Measurements from ENCODE around the gene TENT4A.

TENT4A gene

DNA sequence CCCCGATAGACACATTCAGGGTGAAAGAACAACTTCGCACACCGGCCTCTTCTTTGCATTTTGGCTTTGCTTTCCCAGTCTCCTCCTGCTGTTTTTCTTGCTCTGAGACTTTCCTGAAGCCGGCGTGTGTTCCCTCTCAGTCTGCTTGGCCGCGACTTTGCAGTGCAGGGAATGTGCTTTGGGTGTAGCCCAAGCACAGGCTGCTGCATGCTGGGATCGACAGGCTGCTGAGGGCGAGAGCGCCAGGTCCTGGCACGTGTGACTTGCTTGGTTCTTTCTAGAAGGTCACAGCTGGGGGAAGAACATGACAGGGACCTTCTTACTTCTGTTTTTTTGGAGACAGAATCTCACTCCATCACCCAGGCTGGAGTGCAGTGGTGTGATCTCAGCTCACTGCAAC is 40.6 kb downstream of the TENT4A start:
- TF ChIP-seq, protein P1, sequence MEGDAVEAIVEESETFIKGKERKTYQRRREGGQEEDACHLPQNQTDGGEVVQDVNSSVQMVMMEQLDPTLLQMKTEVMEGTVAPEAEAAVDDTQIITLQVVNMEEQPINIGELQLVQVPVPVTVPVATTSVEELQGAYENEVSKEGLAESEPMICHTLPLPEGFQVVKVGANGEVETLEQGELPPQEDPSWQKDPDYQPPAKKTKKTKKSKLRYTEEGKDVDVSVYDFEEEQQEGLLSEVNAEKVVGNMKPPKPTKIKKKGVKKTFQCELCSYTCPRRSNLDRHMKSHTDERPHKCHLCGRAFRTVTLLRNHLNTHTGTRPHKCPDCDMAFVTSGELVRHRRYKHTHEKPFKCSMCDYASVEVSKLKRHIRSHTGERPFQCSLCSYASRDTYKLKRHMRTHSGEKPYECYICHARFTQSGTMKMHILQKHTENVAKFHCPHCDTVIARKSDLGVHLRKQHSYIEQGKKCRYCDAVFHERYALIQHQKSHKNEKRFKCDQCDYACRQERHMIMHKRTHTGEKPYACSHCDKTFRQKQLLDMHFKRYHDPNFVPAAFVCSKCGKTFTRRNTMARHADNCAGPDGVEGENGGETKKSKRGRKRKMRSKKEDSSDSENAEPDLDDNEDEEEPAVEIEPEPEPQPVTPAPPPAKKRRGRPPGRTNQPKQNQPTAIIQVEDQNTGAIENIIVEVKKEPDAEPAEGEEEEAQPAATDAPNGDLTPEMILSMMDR (IDR thresholded peaks at IDR 0.05; ENCODE audit: control extremely low read depth, extremely low read depth, low read depth, missing control alignments): no peak
- no peak for DNase-seq (ENCODE audit: extremely low spot score)
- CTCF ChIA-PET: no interaction called here
- POLR2A ChIA-PET: no interaction called here

DNA sequence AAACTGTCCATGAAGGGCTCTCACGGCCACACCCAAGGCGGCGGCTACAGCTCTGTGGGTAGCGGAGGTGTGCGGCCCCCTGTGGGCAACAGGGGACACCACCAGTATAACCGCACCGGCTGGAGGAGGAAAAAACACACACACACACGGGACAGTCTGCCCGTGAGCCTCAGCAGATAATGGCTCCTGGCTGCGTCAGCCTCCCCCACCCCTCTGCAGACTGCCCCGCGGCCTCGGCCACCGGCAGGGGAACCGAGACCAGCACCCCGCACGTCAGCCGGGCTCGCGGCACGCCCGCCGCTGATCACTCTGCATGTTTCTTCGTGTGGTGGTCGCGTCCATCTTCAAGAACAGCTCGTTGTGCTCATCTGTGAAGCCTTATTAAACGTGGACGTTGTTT is 41.5 kb downstream of the TENT4A start:
- DNase-seq (ENCODE audit: extremely low spot score): no peak
- CTCF ChIA-PET: no interaction called here

DNA sequence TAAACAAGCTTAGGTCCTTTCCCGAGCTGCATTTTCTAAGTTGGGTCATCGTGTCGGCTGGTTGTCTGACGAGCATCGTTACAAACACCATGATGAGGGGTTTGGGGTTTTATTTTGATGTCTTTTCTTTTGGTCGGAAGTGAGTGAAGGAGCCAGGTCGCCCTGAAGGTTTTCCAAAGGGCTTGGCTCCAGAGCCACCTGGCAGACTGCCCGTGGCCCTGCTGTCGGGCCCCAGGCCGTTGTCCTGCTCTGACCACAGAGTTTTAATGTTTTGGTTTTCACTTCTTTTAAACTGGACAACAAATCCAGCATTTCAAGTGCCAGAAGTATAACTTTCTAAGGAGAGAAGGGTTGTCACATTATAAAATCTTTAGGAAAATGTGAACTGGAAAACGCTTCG is 42.3 kb downstream of the TENT4A start:
- POLR2A ChIA-PET: no interaction called here
- TF ChIP-seq, protein P1 (IDR thresholded peaks at IDR 0.05; ENCODE audit: control extremely low read depth, extremely low read depth, low read depth, missing control alignments): no peak
- CTCF ChIA-PET: no interaction called here
- DNase-seq (ENCODE audit: extremely low spot score): no peak

More for the DNA sequence above, 41.5 kb downstream of the TENT4A start:
- POLR2A ChIA-PET: no interaction called here
- TF ChIP-seq, protein P1 (IDR thresholded peaks at IDR 0.05; ENCODE audit: control extremely low read depth, extremely low read depth, low read depth, missing control alignments): no peak

DNA sequence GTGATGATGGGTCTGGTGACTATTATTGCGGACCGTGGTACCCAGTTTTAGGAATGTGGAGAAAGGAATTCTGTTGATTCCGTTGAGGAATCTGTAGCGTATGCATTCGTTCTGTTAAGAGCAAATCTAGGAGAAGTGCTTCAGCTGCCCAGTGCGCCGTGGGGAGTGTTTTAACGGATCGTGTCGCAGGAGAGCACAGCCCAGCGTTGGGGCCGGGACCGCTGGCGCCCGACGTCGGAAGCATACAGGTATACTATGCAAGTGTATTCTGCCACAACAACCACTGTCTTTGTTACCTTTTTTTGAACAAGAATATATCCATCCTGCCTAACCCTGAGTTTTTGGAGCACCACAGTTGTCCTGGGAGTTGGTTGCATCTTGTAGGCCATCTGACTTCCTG is 42.7 kb downstream of the TENT4A start:
- TF ChIP-seq, protein P1 (IDR thresholded peaks at IDR 0.05; ENCODE audit: control extremely low read depth, extremely low read depth, low read depth, missing control alignments): no peak
- DNase-seq (ENCODE audit: extremely low spot score): no peak
- POLR2A ChIA-PET: no interaction called here
- CTCF ChIA-PET: no interaction called here

DNA sequence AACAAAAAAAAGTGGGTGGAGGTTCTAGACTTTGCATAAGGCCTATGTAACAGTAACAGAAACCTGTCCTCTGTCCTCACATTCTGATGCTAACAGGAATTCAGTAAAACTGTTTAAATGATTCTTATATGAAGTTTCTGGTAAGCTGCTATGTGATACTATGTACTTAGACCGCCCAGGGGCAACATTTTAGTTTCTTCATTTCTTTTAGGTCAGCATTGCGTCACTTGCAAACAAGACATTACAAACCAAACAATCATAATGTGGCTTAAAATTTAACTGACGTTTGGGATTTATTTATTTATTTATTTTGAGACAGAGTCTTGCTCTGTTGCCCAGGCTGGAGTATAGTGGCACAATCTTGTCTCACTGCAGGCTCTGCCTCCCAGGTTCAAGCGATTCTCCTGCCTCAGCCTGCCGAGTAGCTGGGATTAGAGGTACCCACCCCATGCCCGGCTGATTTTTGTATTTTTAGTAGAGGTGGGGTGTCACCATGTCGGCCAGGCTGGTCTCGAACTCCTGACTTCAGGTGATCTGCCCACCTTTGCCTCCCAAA is 44.3 kb downstream of the TENT4A start:
- ChIA-PET CTCF (interaction anchor here (0.6 to 1.2 kb wide), 3 partner anchors 8 to 989 kb away, joined by 3 read pairs; no protein-coding TSS in a partner anchor), POLR2A (no interaction called here)
- TF ChIP-seq, protein P1 (IDR thresholded peaks at IDR 0.05; ENCODE audit: control extremely low read depth, extremely low read depth, low read depth, missing control alignments): no peak
- DNase-seq (ENCODE audit: extremely low spot score): no peak

DNA sequence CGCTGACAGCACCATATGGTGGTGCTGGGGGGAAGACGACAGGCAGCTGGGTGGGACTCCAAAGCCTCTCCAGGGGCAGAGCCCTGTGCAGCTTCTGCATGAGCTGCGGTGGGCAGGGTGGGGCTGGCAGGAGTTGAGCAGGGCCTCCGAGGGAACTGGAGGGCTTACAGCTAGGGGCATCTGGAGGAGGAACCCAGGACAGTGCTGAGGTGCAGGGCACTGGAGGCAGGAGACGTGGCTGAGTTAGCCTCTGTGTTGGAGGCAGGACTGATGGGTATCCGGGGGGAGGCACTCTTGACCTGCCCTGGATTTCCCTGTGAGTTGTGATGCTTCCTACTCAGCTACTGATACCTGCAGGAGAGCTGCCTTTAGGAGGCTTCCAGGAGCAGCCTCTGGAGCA is 45.0 kb downstream of the TENT4A start:
- CTCF ChIA-PET: interaction anchor here (0.7 to 4.9 kb wide), 4 partner anchors 8 to 988 kb away, joined by 3 to 22 read pairs (median 3); no protein-coding TSS in a partner anchor
- POLR2A ChIA-PET: no interaction called here
- no peak for DNase-seq (ENCODE audit: extremely low spot score)

More for the DNA sequence above, 45.0 kb downstream of the TENT4A start:
- TF ChIP-seq, protein P1 (IDR thresholded peaks at IDR 0.05; ENCODE audit: control extremely low read depth, extremely low read depth, low read depth, missing control alignments): no peak
